Colonic mucosa (tissue), 4 donors: ENCODE data around the gene RALGAPA2. TPM values are rescaled to one million over a fixed set of nuclear protein-coding genes. Genes with fewer than 3 reads are reported as not detected.

Experiments
- DNase-seq: peaks from one replicate; pipeline ENCODE4 v3.0.0-alpha.2; 2020
- H3K27ac ChIP-seq: fragments of 200-600 bp; one replicate; pipeline ENCODE4 v1.8.0; 2021
- H3K27me3 ChIP-seq: fragments of 200-600 bp; one replicate; pipeline ENCODE4 v1.8.0; 2021
- H3K36me3 ChIP-seq: fragments of 200-600 bp; one replicate; pipeline ENCODE4 v1.8.0; 2021
- H3K4me1 ChIP-seq: fragments of 200-600 bp; one replicate; pipeline ENCODE4 v1.8.0; 2021; ENCODE audit warnings: mild to moderate bottlenecking
- H3K4me3 ChIP-seq: fragments of 200-600 bp; one replicate; pipeline ENCODE4 v1.8.0; 2021
- H3K9ac ChIP-seq, 2 donors: one replicate each; pipeline ENCODE4 v1.7.0; 2013; ENCODE audit warnings: control low read depth in 2 of 2, low read depth in 2 of 2, low read length in 2 of 2
- H3K9me3 ChIP-seq: fragments of 200-600 bp; one replicate; pipeline ENCODE4 v1.8.0; 2021
- CTCF ChIP-seq: fragments of 200-600 bp; IDR thresholded peaks from one replicate; pipeline ENCODE4 v1.8.0; 2022; ENCODE audit warnings: antibody characterized with exemption, mild to moderate bottlenecking
- intact Hi-C: fragments of 100-400 bp; cut with DNase I; formaldehyde crosslinking; loops from one replicate; pipeline ENCODE4 v1.14.1; 2022
- total RNA-seq, 2 donors: library from RNA; stranded (reverse); fragmentation: NEBNext Ultra II Directional in 1 of 2; extraction: Animal tissue kit (Norgen Biotek cat#: 25700) in 1 of 2; gene quantifications; one replicate each; pipeline ENCODE4 v1.2.1, GENCODE V29; 2021
- donor health status: healthy.
- donor health status: DM: no; HTN: no; CAD: no.
- donor health status: DM: no; HTN: no; CAD: no.

The RALGAPA2 gene
- total RNA-seq, 2 donors from 2014 or later = 64.5 to 66.1 TPM

- intact Hi-C loops = no loop called here
- no peak for TF ChIP-seq CTCF
- Histone ChIP-seq H3K4me1 (no peaks in the 10 kb centered on the region), H3K9me3 (no peaks in the 10 kb centered on the region), H3K27ac (no peak overlapping the region), H3K9ac (no peak overlapping the region), H3K4me3 (no peak overlapping the region), H3K27me3 (no peaks in the 10 kb centered on the region), H3K36me3 (no peaks in the 10 kb centered on the region)
- no peak for DNase-seq
Measured at GRCh38 chr20:20490673-20491072, 221.8 kb downstream of the RALGAPA2 start.

- Histone ChIP-seq H3K9ac (no peak overlapping the region), H3K9me3 (no peaks in the 10 kb centered on the region), H3K27ac (no peak overlapping the region), H3K4me1 (no peaks in the 10 kb centered on the region), H3K4me3 (no peak overlapping the region), H3K27me3 (no peaks in the 10 kb centered on the region), H3K36me3 (no peaks in the 10 kb centered on the region)
- no peak for DNase-seq
- no peak for TF ChIP-seq CTCF
- intact Hi-C loops = no loop called here
Measured at GRCh38 chr20:20489648-20490341, 222.6 kb downstream of the RALGAPA2 start.

- H3K9ac ChIP-seq = no peak overlapping the region
- intact Hi-C loops = no loop called here
- no peak for DNase-seq
- H3K4me1 ChIP-seq = no peaks in the 10 kb centered on the region
- no peak overlapping the region for H3K4me3 ChIP-seq
- H3K27ac ChIP-seq = no peak overlapping the region
- no peaks in the 10 kb centered on the region for H3K27me3 ChIP-seq
- TF ChIP-seq CTCF = no peak
- H3K9me3 ChIP-seq = no peaks in the 10 kb centered on the region
- H3K36me3 ChIP-seq = no peaks in the 10 kb centered on the region
Measured at GRCh38 chr20:20489054-20489453, 223.4 kb downstream of the RALGAPA2 start.

- Histone ChIP-seq H3K4me3 (no peak overlapping the region), H3K9ac (no peak overlapping the region), H3K36me3 (no peaks in the 10 kb centered on the region), H3K27me3 (no peaks in the 10 kb centered on the region), H3K27ac (no peak overlapping the region), H3K9me3 (no peaks in the 10 kb centered on the region), H3K4me1 (no peaks in the 10 kb centered on the region)
- TF ChIP-seq CTCF = no peak
- intact Hi-C loops = no loop called here
- DNase-seq = no peak
Measured at GRCh38 chr20:20488388-20488787, 224.1 kb downstream of the RALGAPA2 start.

GRCh38 chr20:20487811-20488210 is 224.6 kb downstream of the RALGAPA2 start:
- Histone ChIP-seq H3K9ac (no peak overlapping the region), H3K27me3 (no peaks in the 10 kb centered on the region), H3K4me3 (no peak overlapping the region), H3K27ac (no peak overlapping the region), H3K4me1 (no peaks in the 10 kb centered on the region), H3K9me3 (no peaks in the 10 kb centered on the region), H3K36me3 (no peaks in the 10 kb centered on the region)
- TF ChIP-seq CTCF = no peak
- DNase-seq = no peak
- intact Hi-C loops = no loop called here
